A204.1 (cell line): ENCODE results near the gene CGB1.
"Not testable (repeated sequence)": the region's sequence is repeated elsewhere in the genome, so short reads cannot be mapped to it uniquely, and the experiment has no call there.

ENCODE experiments used
- FAIRE-seq: peaks from 2 replicates; lab custom pipeline; 2012; peaks lifted over from hg19 to GRCh38; lab: Jason Lieb, UNC

The CGB1 gene

DNA sequence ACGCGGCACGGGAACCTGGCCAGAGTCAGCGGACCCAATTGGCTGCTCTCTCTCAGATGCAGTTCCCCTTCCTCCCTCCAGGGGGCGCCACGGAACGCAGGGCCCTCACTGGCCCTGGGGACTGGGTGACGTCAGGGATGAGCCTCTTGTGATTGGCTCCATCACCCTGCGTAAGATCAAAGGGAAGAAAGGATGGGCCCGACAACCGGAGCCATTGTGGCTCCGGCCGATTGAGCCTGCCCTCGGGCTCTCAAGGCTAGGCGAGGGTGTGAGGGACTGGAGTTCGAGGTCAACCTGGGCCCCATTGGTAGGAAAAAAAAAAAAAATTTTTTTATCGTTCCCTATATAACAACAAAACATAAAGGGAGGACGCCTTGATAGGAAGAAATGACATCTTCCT lies at the start of gene CGB1:
CGB1 (minus strand) TSS at position 81 of the 400 bp plus-strand sequence. CDS start 184 bp downstream, outside the sequence.
- FAIRE-seq = not testable (repeated sequence)

DNA sequence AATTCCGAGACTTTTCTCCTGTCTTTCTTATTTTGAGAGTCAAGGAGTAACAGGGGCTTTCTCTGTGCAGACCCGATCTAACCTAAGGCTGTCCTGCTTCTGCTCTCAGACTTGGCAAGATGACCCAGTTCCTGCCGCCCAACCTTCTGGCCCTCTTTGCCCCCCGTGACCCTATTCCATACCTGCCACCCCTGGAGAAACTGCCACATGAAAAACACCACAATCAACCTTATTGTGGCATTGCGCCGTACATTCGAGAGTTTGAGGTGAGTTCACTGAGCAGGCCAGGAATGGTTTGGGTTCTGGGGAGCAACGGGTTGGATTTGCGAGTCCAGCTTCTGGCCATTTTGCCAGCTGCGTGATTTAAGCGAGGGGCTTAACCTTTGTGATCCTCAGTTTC lies 49.6 kb upstream of the CGB1 start:
- no peak for FAIRE-seq

DNA sequence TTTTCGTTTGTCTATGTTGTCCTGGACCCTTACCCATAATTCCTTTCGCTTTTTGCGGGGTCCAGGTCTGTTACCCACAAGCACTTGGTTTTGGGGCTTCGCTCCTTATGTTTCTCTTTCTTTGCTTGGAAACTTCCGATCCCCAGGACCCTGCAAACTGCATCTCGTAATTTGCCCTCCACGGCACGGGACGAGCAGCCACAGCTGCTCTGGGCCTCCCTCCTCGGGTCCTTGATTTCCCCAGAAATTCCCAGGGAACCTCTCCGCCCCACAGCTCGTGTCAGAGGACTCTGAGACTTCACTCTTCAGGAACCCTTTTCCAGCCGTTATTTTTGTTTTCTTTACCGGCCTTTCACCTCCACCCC lies 49.2 kb upstream of the CGB1 start:
- FAIRE-seq = no peak

DNA sequence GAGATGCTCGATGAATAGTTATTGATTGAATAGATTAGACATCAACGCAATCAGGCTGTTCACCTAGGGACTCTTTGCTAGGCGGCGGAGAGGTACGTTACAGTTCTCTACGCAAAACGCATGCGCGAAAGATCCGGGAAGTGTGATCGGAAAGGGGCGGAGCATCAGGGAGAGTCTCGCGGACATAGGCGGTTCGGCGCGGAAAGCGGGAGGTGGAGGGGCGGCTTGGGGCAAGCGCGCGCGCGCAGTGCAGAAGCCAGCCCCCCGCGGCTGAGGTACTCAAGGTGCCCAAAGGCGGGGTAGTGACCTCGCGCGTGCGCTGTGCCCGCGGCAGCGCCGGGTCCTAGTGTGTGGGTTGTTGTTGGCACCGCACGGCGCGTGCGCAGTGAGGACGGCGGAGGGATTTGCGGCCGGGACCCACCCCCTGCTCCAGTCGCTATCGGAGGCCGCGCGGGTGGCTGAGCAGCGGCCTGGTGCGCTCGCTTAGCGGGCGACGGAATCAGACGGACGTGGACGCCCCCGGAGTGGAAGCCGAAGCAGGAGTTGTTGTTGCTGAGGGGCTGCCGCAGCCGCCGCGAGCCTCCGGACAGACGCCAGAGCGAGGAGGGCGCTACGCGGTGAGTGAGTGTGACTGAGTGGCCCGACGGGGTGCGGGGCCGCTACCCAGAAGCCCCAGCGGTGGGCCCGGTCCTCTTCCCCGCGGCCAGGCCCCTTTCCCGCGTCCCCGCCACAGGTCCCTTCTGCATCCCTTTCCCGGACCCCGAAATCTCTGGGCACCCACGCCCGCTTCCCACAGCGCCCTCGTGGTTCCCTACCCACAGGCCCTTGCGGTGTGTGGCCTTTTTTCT lies 48.5 kb upstream of the CGB1 start, which contains the start of gene SNRNP70:
SNRNP70 (plus strand) TSS at position 432 of the 848 bp plus-strand sequence. CDS start 964 bp downstream, outside the sequence.
- FAIRE-seq = peak; percentile 90

DNA sequence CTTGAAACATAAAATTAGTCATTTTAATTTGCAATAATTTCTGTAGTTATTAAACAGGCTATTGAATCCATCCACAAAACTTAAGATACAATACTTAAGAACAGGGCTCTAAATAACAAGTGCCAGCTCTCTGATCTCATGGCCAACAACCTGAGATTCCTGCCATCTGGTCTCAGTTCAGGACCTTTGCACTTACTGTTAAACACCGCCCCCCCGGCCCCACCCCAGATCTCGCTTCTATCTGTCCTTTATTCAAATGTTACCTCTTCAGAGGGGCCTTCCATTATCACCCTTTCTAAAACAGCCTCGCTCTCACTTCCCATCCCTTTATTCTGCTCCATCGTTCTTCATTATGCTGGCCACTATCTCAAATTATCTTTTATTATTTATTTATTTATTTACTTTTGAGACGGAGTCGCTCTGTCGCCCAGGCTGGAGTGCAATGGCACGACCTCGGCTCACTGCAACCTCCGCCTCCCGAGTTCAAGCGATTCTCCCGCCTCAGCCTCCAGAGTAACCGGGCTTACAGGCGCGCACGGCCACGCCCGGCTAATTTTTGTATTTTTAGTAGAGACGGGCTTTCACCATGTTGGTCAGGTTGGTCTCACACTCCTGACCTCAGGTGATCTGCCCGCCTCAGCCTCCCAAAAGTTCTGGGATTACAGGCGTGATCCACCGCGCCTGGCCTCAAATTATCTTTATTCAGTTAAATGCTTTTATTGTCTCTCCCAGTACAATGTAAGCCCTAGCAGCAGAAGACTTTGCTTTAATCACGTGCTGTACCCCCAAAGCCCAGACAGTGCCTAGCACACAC lies 47.7 kb upstream of the CGB1 start:
- FAIRE-seq = no peak

DNA sequence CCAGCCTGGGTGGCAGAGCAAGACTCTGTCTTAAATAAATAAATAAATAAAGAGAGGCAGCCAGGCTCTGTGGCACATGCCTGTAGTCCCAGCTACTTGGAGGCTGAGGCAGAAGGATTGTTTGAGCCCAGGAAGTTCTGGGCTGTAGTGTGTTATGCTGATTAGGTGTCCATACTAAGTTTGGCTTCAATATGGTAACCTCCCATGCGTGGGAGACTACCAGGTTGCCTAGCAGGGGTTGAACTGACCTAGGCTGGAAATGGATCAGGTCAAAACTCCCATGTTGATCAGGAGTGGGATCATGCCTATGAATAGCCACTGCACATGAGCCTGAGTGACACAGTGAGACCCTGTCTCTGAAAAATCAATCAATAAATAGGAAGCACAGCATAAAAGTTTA lies 44.6 kb upstream of the CGB1 start:
- FAIRE-seq = no peak

DNA sequence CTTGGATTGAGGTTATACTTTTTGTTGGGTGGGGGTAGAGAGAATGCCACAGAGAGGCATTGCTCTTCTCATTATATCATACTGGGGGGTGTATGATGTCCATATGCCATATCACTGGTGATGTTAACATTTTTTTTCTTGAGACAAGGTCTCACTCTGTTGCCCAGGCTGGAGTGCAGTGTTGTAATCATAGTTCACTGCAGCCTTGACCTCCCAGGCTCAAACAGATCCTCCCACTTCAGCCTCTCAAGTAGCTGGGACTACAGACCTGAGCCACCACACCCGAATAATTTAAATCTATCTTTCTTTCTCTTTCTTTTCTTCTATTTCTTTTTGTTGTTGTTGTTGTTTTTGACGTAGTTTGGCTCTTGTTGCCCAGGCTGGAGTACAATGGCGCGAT lies 43.7 kb upstream of the CGB1 start:
- no peak for FAIRE-seq

DNA sequence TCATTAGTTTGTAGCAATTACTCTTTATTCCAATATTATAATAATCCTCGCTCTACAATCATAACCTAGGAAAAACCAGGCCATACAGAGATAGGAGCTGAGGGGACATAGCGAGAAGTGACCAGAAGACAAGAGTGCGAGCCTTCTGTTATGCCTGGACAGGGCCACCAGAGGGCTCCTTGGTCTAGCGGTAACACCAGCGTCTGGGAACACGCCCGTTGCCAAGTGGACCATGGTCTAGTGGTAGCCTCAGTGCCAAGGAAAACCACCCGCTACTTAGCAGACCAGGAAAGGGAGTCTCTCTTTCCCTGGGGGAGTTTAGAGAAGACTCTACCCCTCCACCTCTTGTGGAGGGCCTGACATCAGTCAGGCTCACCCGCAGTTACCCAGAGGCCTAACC lies 38.2 kb upstream of the CGB1 start:
- FAIRE-seq = peak; percentile 67

DNA sequence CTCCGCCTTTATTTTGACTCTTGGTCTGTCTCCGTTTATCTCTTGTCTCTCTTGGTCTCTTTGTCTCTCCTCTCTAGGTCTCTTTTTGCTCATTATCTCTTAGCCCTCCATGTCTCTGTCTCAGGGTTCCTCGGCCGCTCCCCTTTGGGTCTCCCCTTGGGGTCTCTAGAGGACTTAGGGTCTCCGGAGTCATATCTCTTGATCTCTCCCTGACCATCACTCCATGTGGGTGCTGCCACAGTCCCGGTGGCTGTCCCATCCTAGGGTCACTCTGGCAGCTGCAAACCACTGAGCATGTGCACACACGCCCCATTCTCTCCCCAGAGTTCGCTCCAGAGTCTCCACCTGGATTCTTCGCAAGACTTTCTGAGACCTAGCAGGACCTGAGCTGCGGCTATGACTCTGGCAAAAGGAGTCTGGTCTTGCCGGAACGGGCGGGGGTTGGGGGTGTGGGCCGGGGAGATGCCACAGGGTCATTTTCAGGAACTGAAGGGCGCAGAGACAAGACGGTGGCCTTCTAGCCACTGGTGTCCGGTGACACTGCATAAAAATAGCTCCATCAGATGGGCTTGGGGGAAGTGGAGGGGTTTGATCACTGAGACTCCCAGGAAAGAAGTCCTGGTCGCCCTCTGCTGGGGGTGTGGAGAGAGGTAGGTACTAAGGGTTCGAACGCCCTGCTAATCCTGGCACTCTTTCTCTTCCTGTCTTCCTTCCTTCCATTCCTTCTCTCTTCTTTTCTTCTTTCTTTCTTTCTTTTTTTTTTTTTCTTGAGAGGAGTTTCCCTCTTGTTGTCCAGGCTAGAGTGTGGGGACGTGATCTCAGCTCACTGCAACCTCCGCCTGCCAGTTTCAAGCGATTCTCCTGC lies 37.1 kb upstream of the CGB1 start:
- FAIRE-seq = no peak

DNA sequence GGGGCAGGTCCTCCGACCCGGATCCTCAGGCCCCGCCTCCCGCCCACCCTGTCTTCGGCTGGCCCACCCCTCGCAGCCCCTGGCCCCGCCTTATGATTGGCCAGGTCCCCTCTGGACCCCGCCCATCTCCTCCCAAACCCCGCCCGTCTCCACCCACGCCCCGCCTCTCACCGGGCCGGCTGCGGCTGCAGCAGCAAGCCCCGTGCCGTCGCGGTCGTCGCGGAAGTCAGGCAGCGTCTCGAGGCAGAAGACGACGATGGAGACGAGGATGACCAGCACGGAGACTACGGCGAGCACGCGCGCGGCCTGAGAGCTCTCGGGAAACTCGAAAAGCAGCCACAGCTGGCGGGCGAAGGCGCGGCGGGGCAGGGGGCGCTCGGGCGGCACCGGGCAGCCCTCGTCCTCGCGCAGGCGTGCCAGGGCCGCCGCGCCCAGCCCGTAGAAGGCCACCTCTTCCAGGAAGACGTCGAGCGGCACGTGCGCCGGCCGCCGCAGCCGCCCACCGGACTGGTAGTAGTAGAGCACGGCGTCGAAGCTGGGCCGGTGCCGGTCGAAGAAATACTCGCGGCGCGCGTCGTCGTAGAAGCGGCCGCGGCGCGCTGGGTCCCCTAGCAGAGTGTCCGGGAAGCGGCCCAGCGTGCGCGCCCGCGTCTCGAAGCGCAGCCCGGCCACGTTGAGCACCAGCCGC lies 35.3 kb upstream of the CGB1 start:
- FAIRE-seq = no peak

DNA sequence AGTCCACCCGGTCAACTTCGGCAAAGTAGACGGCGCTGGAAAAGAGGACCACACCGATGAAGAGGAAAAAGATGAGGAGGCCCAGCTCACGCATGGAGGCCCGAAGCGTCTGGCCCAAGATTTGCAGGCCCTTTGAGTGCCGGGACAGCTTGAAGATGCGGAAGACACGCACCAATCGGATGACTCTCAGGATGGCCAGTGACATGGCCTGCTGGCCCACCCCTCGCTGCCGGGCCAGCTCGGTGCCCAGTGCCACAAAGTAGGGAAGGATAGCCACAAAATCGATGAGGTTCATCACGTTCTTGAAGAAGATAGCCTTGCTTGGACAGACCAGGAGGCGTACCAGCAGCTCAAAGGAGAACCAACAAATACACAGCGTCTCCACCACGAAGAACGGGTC lies 33.7 kb upstream of the CGB1 start:
- no peak for FAIRE-seq

DNA sequence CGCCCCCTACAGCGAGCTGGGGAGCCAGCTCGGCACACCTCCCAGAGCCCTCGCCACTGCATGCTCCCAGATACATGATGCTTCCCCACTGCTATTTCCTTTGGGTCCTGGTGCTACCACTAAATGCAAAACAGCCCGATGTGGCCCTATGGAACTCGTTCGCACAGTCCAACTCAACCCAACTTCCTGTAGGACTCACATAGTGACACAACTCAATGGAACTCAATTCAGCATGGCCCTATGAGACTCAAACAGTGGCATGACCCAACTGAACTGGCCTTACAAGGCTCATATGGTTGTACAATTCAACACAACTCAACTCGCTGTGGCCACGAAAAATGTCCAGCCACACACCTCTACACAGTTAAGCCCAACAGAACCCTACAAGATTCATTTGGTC lies 32.3 kb upstream of the CGB1 start:
- FAIRE-seq = no peak

DNA sequence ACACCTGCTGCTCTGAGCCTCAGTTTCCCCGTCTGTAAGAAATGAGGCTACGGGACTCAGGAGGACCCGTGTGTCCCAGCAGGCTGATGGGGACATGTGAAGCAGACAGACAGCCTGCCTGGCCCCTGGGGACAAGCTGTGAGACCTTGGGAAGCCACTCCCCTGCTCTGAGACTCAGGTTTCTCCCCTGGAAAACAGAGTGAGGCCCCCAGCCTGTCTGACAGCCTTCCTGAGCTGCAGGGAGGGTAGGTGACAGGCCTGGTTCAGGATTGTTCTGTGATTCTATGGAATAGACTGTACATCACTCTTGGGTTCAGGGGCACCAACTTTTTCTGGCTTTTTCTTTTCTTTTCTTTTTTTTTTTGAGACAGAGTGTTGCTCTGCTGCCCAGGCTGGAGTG lies 30.9 kb upstream of the CGB1 start:
- FAIRE-seq = no peak

DNA sequence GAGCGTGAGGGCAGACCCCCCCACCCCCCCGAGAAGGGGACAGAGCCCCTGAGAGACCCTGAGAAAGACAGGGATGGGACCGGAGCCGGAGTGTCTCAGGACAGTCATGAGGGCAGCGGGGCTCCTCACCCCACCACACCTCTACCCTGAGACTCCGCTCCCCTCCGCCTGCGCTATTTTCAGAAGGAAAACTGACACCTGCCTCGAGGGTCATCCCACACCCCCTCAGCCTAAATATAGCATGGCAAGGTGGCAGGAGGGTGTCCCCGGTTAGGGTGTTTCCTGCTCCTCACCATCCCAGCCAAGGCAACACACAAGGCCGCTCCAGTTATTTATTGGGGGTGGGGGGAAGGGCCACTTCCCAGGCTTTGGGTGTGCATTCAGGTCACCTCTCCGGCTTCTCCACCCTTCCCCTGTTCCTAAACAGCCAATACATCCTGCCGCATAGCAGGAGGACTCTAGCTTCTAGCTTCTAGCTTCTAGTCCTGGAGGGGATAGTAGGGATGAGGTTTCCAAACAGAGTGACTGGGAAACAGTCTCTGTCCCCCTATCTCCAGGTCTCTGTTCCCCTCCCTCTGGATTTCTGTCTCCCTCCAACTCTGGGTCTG lies 29.3 kb upstream of the CGB1 start:
- FAIRE-seq = no peak

DNA sequence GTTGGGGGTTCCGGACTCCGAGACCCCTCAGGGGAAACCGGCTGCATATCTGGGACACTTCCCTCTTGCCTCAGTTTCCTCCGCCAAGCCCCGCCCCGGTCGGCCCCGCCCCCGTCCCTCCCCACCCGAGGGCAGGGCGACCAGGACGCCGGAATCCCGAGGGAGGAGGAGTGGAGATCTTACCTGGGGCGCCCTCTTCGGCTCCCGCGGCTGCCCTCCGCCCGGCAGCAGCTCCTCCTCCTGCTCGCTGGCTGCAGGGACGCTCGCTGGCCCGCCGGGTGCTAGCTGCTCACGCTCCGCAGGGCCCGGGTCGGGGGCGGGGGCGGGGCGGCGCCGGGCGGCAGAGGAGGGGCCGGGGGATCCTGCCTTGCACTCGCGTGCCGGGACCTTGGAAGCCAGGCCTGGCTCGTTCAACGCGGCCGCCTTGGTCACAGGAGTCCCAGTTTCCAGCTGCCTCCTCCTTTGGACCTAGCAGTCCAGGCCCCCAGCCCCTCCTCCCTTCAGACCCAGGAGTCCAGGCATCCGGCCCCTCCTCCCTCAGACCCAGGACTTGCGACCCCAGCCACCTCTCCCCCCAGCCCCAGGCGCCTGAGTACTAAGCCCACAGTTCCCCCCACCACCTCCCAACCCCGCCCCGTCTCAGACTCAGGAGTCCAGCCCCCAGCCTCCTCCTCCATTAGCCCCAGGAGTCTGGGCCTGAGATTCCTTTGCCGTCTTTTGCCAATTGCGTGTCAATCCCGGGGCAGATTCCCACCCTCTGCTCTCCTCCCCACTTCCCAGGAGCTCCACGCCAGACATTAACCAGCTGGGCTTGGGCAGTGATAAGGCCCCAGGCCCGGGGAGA lies 28.3 kb upstream of the CGB1 start, which contains the start of gene NTF4:
NTF4 (minus strand) TSS at position 51 of the 844 bp plus-strand sequence. CDS start 2,821 bp downstream, outside the sequence.
- FAIRE-seq = no peak

DNA sequence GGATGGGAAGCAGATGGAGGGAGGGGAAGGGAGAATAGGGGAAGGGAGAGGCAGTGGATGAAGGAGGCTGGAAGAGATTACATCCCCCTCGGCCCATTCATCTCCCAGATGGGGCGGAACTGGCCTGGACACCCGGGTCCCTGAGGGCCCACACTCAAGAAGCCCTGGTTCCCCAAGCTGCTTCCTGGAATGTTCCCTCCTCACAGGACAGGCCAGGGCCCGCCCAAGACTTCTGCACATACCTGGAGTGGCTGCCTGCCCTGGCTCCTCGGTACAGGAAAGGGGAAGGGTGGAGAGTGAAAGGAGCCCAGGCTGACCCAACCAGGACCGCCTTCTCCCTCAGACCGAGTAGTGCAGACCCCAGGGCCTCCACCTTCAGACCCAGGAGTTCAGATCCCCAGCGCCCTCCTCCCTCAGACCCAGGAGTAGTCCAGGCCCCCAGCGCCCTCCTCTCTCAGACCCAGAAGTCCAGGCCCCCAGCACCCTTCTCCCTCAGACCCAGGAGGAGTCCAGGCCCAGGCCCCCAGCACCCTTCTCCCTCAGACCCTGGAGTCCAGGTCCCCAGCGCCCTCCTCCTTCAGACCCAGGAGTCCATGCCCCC lies 27.4 kb upstream of the CGB1 start:
- FAIRE-seq = no peak

DNA sequence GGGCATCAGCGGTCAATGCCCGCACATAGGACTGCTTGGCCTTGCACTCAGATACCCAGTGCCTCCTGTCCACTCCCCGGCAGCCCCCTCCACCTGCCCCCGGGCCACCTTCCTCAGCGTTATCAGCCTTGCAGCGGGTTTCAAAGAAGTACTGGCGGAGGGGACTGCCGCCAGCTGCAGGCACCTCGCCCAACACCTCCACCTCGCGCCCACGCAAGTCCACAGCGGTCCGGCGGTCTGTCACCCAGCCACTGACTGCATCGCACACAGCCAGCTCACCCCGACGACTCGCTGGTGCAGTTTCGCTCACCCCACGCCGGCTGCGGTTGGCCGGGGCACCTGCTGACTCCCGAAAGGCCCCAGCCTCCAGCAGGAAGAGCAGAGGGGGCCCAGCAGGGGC lies 24.8 kb upstream of the CGB1 start:
- no peak for FAIRE-seq

DNA sequence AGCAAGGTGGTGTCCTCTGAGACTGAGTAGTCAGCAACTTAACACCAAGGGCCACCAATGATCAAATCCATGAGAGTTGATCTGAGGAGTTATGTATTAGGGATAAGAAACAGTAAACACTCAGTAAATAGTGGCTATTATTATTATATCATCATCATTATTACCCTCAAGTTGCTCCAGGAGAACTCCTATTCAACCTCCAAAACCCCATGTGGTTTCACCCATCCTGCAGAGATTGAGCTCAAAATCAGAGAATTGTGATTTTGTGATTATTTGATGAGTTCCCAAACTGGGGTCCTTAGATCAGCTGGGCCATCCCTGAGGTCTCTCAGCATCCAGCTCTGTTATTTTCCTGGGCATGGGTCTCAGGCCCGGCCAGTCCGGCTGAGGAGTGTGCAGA lies 24.3 kb upstream of the CGB1 start:
- FAIRE-seq = no peak

DNA sequence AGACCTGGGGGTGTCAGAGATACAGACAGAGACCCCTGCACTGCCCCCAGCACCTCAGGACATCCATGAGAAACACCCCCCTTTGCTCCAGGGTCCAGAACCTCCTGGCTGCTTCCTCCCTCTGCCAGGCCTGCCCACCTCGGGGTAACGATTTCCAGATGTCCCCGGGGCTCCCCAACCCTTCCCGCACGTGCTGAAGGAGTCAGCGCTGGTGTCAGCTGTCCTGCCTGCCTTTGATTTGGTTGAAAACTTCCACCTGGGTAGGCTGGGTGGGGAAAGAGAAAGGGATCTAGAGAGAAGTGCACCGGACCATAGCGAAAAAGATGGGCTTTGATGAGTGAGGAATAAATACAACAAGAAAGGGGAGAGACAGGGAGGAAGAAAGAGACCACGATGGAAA lies 22.4 kb upstream of the CGB1 start:
- FAIRE-seq = no peak

DNA sequence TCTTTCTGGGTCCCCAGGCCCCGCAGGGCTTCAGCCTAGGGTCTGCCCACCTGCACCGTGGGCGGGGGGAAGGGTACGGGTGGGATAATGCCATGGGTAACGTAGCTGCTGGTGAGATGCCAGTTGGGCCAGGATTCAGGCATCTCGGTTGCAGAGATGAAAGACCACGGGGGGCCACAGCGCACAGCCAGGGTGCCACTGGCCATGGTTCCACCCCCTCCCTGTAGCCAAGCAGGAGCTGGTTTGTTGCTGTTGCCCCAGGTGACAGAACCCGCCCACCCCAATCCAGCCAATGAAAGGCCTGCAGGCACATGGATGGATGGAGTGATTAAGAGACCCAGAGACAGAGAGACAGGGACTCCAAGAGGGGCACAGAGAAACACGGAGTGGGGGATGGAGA lies 21.9 kb upstream of the CGB1 start:
- FAIRE-seq = no peak
